ENCODE measurements around the gene GDF10.

The GDF10 gene

DNA sequence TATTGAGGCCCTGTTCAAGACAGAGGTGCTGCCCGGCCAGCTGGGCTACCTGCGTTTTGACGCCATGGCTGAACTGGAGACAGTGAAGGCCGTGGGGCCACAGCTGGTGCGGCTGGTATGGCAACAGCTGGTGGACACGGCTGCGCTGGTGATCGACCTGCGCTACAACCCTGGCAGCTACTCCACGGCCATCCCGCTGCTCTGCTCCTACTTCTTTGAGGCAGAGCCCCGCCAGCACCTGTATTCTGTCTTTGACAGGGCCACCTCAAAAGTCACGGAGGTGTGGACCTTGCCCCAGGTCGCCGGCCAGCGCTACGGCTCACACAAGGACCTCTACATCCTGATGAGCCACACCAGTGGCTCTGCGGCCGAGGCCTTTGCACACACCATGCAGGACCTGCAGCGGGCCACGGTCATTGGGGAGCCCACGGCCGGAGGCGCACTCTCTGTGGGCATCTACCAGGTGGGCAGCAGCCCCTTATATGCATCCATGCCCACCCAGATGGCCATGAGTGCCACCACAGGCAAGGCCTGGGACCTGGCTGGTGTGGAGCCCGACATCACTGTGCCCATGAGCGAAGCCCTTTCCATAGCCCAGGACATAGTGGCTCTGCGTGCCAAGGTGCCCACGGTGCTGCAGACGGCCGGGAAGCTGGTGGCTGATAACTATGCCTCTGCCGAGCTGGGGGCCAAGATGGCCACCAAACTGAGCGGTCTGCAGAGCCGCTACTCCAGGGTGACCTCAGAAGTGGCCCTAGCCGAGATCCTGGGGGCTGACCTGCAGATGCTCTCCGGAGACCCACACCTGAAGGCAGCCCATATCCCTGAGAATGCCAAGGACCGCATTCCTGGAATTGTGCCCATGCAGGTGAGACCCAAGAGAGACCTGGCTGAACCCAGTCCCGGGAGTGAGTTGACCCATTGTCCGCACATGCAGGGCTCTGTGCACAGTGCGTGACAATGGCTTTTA is 51.0 kb downstream of the GDF10 start:
- Mint-ChIP-seq H3K4me3 (no peak overlapping the region), H3K27me3 (no peaks in the 10 kb centered on the region), H3K36me3 (no peaks in the 10 kb centered on the region), H3K4me1 (ENCODE audit: low read depth) (no peaks in the 10 kb centered on the region), H3K9me3 (ENCODE audit: low read depth) (no peaks in the 10 kb centered on the region), H3K27ac (no peak overlapping the region)

DNA sequence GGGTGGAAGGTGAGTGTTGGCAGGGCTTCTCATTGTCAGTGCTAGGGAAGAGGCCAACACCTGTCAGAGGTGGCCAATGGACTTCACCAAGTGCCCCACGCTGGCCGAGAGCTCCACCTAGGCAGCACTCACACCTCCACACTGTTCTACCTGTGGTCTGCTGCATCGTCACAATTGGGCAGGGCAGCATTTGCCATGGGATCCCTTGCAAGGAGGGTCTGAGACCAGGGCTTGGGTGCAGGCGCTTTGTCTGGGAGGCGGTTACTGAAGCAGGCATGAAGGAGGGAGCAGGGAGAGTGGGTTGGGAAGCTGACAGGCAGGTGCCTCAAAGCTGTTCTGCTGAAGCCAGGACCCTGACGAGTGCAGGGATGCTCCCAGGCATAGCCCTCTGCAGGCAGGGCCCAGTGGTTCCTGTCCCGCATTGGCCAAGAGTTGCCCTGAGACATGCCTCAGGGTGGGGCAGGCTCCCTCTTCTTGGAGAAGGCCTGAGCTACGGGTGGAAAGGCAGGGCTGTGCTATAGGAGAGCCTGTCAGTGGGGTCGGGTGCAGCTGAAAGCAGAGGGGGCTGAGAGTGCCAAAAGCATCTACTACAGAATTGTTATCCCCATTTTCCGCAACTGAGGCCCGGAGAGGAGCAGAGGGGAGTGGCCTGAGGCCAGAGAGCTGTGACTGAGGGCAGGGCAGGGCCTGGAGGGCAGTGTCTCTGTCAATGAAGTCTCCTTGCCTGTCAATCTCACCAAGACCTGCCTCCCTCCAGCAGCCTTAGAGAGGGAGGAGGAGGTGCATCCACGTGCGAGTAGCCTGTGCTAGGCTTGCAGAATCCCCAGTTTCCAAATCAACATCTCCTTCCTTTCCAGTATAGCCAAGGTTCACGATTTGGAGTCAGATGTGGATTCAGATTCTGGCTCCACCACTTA is 52.2 kb downstream of the GDF10 start:
- Mint-ChIP-seq H3K36me3 (no peaks in the 10 kb centered on the region), H3K4me3 (no peak overlapping the region), H3K27me3 (no peaks in the 10 kb centered on the region), H3K27ac (no peak overlapping the region), H3K9me3 (ENCODE audit: low read depth) (no peaks in the 10 kb centered on the region), H3K4me1 (ENCODE audit: low read depth) (no peaks in the 10 kb centered on the region)

DNA sequence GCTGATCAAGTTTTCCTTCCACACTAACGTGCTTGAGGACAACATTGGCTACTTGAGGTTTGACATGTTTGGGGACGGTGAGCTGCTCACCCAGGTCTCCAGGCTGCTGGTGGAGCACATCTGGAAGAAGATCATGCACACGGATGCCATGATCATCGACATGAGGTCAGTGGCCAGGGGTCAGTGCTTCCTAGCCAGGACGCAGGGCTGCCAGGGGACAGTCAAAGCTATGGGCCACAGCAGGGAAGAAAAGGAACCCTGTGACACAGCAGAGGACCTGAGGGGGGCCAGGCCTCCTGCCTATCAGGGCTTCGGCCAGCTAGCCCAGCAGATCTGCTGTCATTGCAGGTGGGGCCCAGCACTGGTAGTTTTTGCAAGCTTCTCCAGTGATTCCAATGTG is 53.4 kb downstream of the GDF10 start:
- H3K9me3 Mint-ChIP-seq (ENCODE audit: low read depth), result no peaks in the 10 kb centered on the region
- H3K27me3 Mint-ChIP-seq, result no peaks in the 10 kb centered on the region
- no peak overlapping the region for H3K27ac Mint-ChIP-seq
- H3K36me3 Mint-ChIP-seq, result no peaks in the 10 kb centered on the region
- H3K4me3 Mint-ChIP-seq, result no peak overlapping the region
- no peaks in the 10 kb centered on the region for H3K4me1 Mint-ChIP-seq (ENCODE audit: low read depth)

DNA sequence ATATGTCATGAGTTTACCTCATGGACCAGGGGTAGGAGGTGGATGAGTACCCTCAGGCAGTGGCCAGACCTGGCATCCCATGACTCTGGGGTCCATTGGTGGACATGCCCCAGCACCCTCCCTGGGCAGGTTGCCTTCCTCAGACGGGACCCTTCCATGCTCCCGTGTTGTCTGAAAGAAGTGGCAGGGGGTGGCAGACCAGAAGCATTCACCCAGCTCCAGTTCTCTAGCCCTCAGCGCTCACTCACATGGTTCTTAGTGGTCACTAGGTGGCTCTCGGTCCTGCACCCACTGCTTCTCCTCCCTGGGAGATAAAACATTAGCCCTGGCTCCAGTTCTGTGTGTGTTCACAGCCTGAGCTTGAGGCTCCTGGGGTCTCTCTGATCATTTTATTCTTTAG is 54.2 kb downstream of the GDF10 start:
- no peak overlapping the region for H3K4me3 Mint-ChIP-seq
- H3K4me1 Mint-ChIP-seq (ENCODE audit: low read depth), result no peaks in the 10 kb centered on the region
- no peak overlapping the region for H3K27ac Mint-ChIP-seq
- H3K36me3 Mint-ChIP-seq, result no peaks in the 10 kb centered on the region
- no peaks in the 10 kb centered on the region for H3K27me3 Mint-ChIP-seq
- no peaks in the 10 kb centered on the region for H3K9me3 Mint-ChIP-seq (ENCODE audit: low read depth)

- Mint-ChIP-seq H3K4me1 (ENCODE audit: low read depth) (no peaks in the 10 kb centered on the region), H3K4me3 (no peak overlapping the region), H3K36me3 (no peaks in the 10 kb centered on the region), H3K9me3 (ENCODE audit: low read depth) (no peaks in the 10 kb centered on the region), H3K27me3 (no peaks in the 10 kb centered on the region), H3K27ac (no peak overlapping the region)
These were observed 54.9 kb downstream of the GDF10 start for GRCh38 chr10:47354900-47355299.

GRCh38 chr10:47356708-47357107 is 56.7 kb downstream of the GDF10 start:
- Mint-ChIP-seq H3K27ac (no peak overlapping the region), H3K36me3 (no peaks in the 10 kb centered on the region), H3K4me1 (ENCODE audit: low read depth) (no peaks in the 10 kb centered on the region), H3K4me3 (no peak overlapping the region), H3K27me3 (no peaks in the 10 kb centered on the region), H3K9me3 (ENCODE audit: low read depth) (no peaks in the 10 kb centered on the region)

GRCh38 chr10:47357131-47357582 is 57.2 kb downstream of the GDF10 start:
- no peak overlapping the region for H3K4me3 Mint-ChIP-seq
- H3K4me1 Mint-ChIP-seq (ENCODE audit: low read depth), result no peaks in the 10 kb centered on the region
- no peak overlapping the region for H3K27ac Mint-ChIP-seq
- no peaks in the 10 kb centered on the region for H3K9me3 Mint-ChIP-seq (ENCODE audit: low read depth)
- no peaks in the 10 kb centered on the region for H3K36me3 Mint-ChIP-seq
- H3K27me3 Mint-ChIP-seq, result no peaks in the 10 kb centered on the region

DNA sequence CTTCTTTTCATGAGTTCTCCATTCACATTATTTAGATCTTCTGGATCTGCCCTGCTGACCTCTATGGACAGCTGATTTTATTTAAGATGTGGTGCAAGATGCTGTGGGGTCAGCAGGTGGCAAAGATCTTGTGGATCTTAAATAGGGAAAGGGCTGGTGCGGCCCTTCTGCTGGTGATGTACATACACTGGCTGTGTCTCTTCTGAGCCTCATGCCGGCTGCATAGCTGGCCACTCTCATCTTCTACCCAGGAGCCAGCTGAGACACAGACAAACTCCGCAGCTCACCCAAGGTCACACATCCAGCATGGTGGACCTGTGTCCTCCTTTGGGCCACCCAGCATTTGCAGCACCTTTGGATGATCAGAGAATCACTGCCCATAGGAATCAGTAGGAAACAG is 57.9 kb downstream of the GDF10 start:
- Mint-ChIP-seq H3K27me3 (no peaks in the 10 kb centered on the region), H3K4me3 (no peak overlapping the region), H3K36me3 (no peaks in the 10 kb centered on the region), H3K27ac (no peak overlapping the region), H3K9me3 (ENCODE audit: low read depth) (no peaks in the 10 kb centered on the region), H3K4me1 (ENCODE audit: low read depth) (no peaks in the 10 kb centered on the region)

DNA sequence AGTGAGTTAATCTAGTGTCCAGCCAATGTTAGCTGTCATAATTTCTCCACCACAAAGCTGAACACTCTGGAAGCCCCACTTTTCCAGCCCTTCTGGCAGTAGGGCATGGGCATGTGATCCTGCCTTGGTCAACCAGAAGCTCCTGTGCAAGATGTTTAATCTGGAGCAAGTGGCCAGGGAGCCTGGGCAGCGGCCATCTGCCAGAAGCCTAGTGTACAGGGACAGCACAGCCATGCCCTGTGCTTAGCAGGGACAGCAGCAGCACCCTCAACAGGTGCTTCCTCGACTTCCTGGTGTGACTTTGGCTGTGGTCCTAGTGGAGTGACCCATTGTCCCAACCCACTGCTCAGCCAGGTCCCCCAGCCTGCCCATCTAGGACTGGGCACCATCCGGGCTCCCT is 58.5 kb downstream of the GDF10 start:
- no peaks in the 10 kb centered on the region for H3K9me3 Mint-ChIP-seq (ENCODE audit: low read depth)
- H3K27me3 Mint-ChIP-seq, result no peaks in the 10 kb centered on the region
- no peaks in the 10 kb centered on the region for H3K4me1 Mint-ChIP-seq (ENCODE audit: low read depth)
- no peaks in the 10 kb centered on the region for H3K36me3 Mint-ChIP-seq
- H3K4me3 Mint-ChIP-seq, result no peak overlapping the region
- H3K27ac Mint-ChIP-seq, result no peak overlapping the region

- no peak overlapping the region for H3K4me3 Mint-ChIP-seq
These were observed 59.1 kb downstream of the GDF10 start for GRCh38 chr10:47359101-47359500.

DNA sequence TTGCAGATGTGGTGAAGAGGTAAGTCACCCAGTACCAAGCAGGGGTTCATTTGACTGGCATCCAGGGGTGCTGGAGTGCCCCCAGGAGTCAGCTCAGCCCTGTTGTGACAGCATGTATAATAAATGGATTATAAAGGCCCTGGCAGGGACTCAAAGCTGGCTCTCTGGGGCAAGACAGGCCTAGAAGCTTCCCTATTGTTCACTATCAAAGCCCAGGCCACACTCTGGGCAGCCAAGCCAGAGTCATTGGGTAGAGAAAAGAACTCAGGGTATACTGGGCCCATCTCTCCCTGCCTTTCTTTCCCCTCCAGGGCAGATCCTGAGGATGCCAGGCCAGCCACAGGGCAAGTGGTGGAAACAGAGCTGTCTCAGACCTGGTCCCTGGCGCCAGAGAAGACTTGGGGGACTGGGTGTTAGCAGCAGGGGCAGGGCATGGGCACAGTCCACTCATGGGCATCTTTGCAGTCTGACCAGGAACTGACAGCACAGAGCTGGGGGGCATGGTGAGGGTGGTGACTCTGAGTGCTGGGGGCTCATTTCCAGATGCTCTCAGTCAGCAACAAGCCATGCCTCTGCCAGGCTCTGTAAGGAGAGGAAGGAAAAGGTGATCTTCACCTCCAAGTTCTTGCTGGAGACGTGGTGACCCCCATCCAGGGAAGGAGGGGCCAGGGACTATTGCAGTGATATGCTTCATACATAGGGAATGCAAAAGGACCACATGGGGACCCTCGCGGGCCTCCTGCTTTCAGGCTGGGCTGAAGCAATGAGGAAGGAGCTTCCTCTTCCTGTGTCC is 59.8 kb downstream of the GDF10 start:
- Mint-ChIP-seq H3K27me3 (no peaks in the 10 kb centered on the region), H3K4me1 (ENCODE audit: low read depth) (no peaks in the 10 kb centered on the region), H3K9me3 (ENCODE audit: low read depth) (no peaks in the 10 kb centered on the region), H3K36me3 (no peaks in the 10 kb centered on the region), H3K27ac (no peak overlapping the region), H3K4me3 (no peak overlapping the region)

More at GRCh38 chr10:47359101-47359500, 59.1 kb downstream of the GDF10 start:
- H3K27ac Mint-ChIP-seq, result no peak overlapping the region
- no peaks in the 10 kb centered on the region for H3K36me3 Mint-ChIP-seq
- H3K9me3 Mint-ChIP-seq (ENCODE audit: low read depth), result no peaks in the 10 kb centered on the region
- H3K27me3 Mint-ChIP-seq, result no peaks in the 10 kb centered on the region
- H3K4me1 Mint-ChIP-seq (ENCODE audit: low read depth), result no peaks in the 10 kb centered on the region

GRCh38 chr10:47360419-47361040 is 60.5 kb downstream of the GDF10 start:
- no peaks in the 10 kb centered on the region for H3K27me3 Mint-ChIP-seq
- H3K4me1 Mint-ChIP-seq (ENCODE audit: low read depth), result no peaks in the 10 kb centered on the region
- no peaks in the 10 kb centered on the region for H3K9me3 Mint-ChIP-seq (ENCODE audit: low read depth)
- no peak overlapping the region for H3K4me3 Mint-ChIP-seq
- no peaks in the 10 kb centered on the region for H3K36me3 Mint-ChIP-seq
- H3K27ac Mint-ChIP-seq, result no peak overlapping the region

DNA sequence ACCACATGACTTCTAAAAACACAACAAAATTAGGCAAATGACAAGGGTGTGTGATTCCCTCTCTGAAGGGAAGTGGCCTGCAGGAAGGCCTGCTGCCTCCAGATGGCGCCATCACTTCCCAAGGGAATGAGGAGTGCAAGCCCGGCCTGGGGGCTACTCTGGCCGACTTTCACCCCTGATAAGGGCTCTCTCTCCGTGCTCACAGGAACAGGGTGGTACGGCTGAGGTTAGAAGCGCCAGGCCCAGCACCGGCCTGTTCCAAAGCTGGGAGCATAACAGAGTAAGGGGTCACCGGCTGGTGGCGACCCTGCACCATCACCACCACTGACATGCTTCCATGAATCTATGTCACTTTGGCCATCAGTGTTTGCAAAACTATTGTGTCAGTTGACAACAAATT is 61.3 kb downstream of the GDF10 start:
- H3K27ac Mint-ChIP-seq, result no peak overlapping the region
- no peaks in the 10 kb centered on the region for H3K9me3 Mint-ChIP-seq (ENCODE audit: low read depth)
- H3K4me1 Mint-ChIP-seq (ENCODE audit: low read depth), result no peaks in the 10 kb centered on the region

DNA sequence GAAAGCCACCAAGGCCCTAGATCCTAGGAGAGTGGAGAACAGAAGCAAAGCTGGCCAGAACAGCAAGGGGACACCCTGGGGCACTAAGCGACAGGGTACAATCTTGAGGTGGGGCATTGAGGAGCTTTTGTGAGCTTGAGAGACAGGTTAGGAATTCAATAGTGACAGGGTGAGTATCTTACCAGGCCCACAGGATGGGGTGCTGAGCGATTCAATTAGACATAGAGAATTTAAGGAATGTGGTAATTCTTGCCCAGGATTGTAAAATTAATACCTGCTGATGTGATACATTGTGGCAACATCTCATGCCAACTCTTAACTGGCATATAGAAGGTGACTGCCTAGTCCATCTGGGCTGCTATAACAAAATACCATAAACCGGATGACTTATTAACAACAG is 62.2 kb downstream of the GDF10 start:
- Mint-ChIP-seq H3K9me3 (ENCODE audit: low read depth) (no peaks in the 10 kb centered on the region), H3K4me1 (ENCODE audit: low read depth) (no peaks in the 10 kb centered on the region), H3K27ac (no peak overlapping the region), H3K4me3 (no peak overlapping the region), H3K36me3 (no peaks in the 10 kb centered on the region), H3K27me3 (no peaks in the 10 kb centered on the region)

More for the DNA sequence above, 61.3 kb downstream of the GDF10 start:
- Mint-ChIP-seq H3K4me3 (no peak overlapping the region), H3K36me3 (no peaks in the 10 kb centered on the region), H3K27me3 (no peaks in the 10 kb centered on the region)

Measured in activated naive CD8-positive, alpha-beta T cell (primary cell).